ENCODE measurements around the gene KCTD14.
A peak's percentile ranks its signal among the peaks of the same experiment; 100 is the strongest.
"Not testable (repeated sequence)": the region's sequence is repeated elsewhere in the genome, so short reads cannot be mapped to it uniquely, and the experiment has no call there.

The KCTD14 gene

DNA sequence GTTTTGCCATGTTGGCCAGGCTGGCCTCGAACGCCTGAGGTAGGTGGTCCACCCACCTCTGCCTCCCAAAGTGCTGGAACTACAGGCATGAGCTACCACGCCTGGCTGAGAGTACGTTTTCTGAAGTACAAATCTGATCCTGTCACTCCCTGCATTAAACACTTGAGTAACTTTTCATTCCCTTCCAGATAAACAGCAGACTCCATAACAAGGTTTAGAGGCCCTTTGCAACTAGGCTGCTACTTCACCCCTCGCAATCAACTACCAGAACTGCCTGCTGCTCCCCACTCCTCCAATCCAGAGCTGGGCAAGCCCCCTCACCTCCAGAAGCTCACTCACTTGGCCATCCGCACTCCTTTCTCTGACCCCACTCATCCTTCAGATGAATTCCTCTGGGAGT is 1.5 kb downstream of the KCTD14 start:
- DNase-seq (ENCODE audit: low read depth), result no peak

DNA sequence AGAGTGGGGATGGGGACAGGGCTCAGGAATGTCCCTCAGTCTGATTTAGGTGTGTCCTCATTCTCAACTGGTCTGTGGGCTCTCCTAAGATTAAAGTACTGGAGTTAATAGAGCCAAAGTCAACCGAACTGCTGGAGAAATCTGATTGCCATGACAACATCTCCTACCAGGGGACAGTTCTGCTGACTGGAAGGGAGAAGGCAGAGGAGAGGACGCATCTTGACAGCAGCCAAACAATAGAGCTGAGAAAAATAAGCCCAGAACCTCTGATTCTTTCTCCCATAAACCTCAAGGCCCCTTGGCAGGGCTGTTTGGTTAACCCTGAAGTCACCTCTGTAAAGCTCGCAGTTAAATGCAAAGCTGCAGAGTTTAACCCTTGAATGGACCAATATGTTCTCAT is 2.8 kb downstream of the KCTD14 start:
- DNase-seq (ENCODE audit: low read depth), result no peak

DNA sequence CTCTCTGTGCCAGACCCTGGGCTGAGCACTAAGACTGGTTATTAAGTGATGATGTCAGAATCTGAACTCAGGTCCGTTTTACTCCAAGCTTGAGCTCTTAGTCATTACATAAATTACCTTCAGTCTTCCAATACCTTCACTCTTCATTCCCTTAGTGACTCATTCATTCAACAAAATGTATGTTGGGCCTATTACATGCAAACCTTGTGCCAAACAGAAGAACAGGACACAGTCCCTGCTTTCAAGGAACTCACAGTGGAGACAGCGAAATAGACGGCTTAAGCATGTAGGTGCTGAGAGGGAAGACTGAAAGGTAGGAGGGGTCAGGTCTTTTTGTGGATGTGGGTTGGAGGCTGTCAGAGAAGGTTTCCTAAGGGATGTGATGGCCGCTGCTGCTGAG is 3.3 kb downstream of the KCTD14 start:
- no peak for DNase-seq (ENCODE audit: low read depth)

DNA sequence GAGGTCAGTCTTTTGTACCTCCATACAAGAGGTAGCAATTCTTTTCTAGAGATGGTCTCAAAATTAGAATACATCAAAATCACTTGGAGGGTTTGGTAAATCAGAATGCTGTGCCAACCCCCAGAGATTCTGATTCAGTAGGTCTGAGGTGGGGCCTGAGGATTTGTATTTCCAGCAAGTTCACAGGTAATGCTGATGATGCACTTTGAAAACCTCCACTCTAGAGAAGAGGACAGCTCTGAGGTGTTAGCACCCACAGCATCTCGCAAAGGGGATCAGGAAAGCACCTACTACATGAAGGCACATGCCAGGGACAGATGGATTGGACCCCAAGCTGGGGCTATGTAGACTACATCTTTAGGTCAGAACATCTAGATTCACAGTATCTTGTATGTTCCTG is 7.2 kb downstream of the KCTD14 start:
- no peak for DNase-seq (ENCODE audit: low read depth)

DNA sequence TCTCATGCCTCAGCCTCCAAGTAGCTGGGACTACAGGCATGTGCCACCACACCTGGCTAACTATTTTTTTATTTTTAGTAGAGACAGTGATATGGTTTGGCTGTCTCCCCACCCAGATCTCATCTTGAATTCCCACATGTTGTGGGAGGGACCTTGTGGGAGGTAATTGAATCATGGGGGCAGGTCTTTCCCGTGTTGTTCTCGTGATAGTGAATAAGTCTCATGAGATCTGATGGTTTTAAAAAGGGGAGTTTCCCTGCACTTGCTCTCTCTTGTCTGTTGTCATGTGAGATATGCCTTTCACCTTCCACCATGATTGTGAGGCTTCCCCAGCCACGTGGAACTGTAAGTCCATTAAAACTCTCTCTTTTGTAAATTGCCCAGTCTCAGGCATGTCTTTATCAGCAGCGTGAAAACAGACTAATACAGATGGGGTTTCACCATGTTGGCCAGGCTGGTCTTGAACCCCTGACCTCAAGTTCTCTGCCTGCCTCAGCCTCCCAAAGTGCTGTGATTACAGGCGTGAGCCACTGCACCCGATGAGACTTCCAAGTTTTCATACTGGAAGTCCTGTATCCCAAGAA is 8.0 kb downstream of the KCTD14 start:
- DNase-seq (ENCODE audit: low read depth), result not testable (repeated sequence)

DNA sequence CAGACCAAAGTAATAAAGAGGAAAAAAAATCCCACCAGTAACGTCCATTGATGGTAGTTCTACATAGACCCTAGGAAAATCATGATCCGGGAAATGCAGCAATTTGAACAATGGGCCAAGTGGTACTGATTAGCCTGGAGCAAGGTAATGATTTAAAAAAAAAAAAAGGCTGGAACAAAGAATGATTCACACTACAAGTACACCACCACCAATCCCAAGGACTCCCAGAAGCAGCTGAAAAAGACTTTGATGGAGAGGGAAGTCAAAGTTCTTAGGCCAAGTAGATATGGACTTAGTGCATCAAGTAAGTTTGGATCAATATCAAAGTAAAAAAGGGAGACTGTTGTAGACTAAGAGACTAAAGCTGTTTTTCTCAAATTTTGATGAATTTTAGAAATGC is 11.8 kb downstream of the KCTD14 start:
- no peak for DNase-seq (ENCODE audit: low read depth)

DNA sequence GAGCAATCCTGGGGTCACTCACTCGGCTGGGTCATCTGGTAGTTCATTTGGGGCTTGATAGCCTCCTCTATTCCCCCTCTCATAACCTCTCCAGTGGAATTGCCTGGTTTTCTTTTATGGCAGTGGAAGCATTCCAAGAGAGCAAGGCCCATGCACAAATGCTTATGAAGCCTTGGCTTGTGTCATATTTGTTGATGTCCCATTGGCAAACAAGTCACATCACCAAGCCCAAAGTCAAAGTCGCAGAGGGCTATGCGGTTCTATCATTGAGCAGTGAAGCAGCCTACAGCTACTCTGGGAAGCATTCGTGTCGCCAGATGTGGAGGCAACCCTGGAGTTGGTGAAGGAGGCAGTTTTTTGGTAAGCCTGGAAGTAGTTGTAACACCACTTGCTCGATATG is 12.3 kb downstream of the KCTD14 start:
- DNase-seq (ENCODE audit: low read depth), result no peak

DNA sequence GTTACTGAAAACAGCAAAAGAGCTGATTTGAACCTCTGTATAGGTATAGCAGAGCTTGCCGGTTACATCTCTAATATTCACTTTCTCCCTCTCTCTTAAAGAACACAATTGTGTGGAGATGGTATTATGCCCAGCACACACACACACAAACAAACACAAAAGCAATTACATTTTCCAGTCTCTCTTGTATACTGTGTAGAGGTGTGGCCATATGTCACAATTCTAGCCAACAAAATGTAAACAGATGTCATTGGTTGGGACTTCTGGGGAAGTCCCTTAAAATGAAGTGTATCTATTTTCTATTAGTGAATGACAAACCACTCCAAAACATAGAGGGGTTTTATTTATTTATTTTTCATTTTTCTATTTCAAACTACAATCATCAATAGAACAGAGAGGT is 12.8 kb downstream of the KCTD14 start:
- no peak for DNase-seq (ENCODE audit: low read depth)

DNA sequence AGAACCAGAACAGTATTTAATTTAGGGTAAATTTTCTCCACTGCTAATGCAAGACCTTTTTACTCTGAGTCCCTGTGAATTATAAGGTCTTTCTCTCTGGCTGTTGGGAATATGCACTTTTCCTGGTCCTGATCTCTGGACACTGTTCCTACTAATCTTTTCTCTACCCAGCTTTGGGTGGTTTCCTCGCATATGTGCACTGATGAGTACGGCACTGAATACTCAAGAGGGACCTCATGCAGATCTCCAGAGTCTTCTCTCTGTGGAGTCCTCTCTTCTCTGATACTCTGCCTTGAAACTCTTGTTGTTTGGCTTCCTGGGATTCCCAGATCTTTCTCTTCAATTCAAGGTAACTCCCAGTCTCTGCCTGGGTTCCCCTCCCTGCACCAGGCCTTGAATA is 14.0 kb downstream of the KCTD14 start:
- no peak for DNase-seq (ENCODE audit: low read depth)

DNA sequence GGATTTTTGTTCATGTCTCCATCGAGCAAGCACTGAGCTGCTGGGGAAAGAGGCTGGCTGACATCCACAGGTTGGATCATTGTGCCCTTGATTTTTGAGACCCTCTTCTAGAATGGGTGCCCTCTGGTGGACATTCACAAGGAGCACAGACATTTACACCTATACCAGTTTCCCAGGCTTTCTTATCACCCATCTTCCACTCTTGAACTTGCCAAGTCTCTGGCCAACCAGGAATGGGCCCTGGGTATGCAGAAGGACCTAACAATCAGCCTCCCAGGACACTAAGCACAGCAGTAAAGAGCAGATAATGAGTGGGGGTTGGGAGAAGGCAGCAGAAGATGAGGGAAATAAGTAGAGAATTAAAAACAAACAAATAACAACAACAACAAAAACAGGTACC is 22.9 kb downstream of the KCTD14 start:
- peak; percentile 4 for DNase-seq (ENCODE audit: low read depth)

DNA sequence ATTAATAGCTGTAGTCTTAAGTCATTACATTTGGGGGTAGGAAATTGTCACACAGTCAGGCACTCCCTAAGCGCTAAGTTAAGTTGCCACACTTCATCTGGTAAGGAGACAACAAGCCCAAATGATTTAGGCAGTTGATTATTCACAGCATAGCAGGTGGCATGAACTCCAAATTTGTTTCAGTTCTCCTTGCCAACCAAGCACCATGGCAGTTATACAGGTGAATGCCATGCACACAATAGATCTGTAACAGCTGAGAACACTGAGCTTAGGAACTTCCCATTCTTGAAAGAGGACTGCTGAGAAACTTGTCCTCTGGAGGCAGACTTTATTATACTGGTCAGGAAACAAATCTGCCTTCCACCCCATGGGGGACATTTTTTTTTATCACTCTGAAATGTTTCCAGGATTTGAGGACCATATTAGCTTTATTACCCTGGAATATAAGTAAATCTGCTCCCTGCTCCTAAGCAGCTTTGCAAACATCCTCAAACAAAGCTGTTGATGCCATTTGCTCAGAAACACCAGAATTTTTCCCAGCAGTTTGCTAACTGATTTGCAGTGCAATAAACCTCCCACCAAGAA is 23.5 kb downstream of the KCTD14 start:
- no peak for DNase-seq (ENCODE audit: low read depth)

DNA sequence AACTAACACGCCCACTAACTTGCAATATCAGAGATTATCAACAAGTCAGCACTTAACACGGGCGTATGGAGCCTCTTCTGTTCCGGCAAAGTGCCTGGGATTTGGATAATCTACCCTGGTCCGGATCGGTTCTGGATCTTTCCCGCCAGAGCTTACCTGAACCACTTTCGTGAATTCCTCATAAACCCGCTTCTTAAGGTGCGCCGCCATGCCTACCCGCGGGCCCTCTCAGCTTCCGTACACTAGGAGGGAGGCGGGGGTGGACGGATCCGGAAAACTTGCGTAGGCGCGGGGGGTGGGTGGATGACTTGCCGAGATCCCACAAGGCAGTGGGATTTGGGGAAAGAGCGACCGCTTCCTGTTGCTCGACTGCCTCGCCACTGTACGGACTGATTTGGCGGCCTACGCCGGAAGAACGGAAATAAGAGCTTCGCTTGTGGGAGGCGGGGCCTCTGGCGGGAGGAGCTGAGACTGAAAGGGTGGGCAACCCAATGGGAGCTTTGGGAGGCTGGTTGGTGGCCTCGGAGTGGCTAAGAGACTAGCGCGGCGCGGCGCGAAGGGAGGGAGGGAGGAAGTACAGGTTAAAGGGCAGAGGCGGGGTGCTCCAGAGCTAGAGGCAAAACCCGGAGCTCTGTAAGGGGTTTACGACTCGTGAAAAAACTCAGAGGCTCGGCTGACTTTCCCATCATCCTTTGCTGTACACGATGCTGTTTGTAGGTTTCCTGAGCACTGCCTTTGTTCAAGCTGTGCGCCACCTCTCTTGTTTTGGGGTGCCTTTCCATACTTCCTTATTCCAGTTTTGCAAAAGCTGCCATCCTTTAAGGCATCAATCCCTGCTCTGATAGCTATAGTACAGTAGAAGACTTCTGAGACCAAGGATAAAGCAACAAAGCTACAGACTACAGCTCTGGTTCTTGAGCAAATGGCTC is 28.4 kb downstream of the KCTD14 start, which contains the start of gene INTS4:
INTS4 (minus strand) TSS at position 235 of the 929 bp plus-strand sequence; CDS start at position 210, 25 bp downstream.
- DNase-seq (ENCODE audit: low read depth), result peak; percentile 96

DNA sequence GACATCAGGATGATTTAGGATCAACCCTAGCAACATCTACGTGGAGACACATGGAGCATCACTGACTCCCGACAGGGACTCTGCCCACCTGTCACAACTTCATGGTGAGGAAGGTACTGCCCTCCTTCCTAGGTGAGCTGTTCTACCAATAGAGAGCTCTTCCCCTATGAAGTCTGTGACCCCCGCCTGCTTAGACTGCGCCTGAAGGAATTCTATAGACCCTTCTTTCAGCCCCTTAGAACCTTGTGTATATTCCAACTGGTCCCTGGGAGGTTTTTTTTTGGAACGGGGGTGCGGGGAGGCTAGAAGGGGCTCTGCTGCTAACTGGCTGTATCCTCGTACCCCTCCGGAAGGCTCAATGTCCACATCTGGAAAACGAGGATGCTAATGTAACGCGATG is 29.2 kb downstream of the KCTD14 start:
- no peak for DNase-seq (ENCODE audit: low read depth)

DNA sequence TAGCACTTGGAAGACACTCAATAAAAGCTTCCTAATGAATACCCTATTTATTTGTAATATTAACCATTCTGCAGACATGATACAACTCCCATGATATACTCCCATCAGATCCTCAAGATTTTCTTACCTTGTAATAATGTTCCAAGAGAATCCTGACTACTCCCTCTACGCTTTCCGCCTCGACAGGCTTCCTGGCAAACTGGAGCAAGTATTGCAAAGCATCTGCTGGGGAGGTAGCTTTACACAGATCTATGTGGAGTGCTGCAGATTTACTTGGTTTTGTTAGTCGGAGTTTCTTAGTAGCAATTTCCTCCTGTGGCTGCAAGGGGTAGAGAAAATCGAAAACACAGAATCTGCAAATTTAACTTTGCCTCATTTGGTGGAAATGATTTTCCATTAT is 32.1 kb downstream of the KCTD14 start:
- no peak for DNase-seq (ENCODE audit: low read depth)

DNA sequence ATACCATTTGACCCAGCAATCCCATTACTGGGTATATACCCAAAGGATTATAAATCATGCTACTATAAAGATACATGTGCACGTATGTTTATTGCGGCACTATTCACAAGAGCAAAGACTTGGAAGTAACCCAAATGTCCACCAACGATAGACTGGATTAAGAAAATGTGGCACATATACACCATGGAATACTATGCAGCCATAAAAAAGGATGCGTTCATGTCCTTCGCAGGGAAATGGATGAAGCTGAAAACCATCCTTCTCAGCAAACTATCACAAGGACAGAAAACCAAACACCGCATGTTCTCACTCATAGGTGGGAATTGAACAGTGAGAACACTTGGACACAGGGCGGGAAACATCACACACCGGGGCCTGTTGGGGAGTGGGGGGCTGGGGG is 36.6 kb downstream of the KCTD14 start:
- not testable (repeated sequence) for DNase-seq (ENCODE audit: low read depth)

DNA sequence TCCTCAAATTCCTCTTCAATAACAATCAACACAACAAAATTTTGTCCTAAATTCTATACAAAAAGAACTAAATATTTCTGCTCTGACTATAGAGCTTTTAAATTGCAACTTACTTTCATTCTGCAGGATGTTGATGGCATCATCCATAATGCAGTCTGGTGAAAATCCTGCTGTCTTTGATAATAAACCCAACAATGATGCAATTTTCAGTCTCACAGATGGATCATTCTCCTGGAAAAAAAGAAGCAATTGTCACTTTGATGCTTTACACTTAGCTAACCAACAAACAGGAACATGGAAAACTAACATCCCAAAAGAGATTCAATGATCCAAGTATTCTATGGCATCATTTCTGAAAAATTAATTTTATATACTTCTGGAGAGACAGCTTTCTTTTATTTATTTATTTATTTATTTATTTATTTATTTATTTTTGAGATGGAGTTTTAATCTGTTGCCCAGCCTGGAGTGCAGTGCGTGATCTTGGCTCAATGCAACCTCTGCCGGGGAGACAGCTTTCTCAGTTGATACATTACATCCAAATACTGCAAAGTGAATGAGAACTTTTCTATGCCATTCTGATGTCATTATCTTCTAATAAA is 41.6 kb downstream of the KCTD14 start:
- DNase-seq (ENCODE audit: low read depth), result no peak

DNA sequence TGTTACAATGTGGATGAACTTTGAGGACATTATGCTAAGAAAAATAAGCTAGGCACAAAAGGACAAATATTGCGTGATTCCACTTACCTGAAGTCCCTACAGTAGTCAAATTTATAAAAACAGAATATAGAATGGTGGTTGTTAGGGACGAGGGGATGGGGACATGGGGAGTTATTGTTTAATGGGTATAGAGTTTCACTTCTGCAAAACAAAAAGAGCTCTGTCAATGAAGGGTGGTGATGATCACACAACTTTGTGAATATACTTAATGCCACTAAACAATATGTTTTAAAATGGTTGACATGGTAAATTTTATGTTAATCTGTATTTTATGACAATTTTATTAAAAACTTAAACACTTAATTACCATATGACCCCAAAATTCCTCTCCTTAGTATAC is 54.7 kb downstream of the KCTD14 start:
- DNase-seq (ENCODE audit: low read depth), result no peak

DNA sequence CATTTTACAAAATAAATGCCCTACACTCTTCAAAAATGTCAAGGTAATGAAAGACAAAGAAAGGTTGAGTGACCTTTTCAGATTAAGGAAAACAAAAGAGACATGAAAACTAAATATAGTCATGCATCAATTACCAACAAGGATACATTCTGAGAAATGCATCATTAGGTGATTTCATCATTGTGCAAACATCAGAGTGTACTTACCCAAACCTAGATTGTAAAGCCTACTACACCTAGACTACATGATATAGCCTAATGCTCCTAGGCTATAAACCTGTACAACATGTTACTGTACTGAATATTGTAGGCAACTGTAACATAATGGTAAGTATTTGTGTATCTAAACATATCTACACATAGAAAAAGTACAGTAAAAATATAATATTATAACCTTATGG is 55.3 kb downstream of the KCTD14 start:
- DNase-seq (ENCODE audit: low read depth), result no peak

DNA sequence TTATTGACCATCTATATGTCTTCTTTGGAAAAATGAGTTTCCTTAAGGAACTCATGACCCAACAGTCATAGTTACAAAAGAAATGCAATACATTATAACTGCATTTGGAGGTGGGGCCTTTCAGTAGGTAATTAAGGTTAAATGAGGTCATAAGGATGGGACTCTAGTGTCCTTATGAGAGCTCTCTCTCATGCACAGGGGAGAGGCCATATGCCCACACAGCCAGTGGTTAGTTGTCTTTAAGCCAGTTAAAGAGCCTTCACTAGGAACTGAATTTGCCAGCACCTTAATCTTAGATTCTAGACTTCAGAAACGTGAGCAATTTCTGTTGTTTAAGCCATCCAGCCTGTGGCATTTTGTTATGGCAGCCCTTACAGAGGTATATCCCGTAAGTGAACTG is 56.0 kb downstream of the KCTD14 start:
- DNase-seq (ENCODE audit: low read depth), result no peak

DNA sequence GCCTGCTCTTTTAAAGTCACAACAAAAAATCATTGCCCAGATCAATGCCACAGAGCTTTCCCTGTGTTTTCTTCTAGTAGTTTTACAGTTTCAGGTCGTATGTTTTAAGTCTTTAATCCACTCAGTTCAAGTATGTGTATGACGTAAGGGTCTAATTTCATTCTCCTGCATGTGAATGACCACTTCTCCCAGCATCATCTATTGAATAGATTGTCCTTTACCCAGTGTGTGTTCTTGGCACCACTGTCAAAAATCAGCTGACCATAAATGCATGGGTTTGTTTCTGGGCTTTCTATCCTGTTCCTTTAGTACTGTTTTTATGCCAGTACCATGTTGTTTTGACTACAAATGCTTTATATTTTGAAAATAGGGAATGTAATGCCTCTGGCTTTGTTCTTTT is 56.7 kb downstream of the KCTD14 start:
- DNase-seq (ENCODE audit: low read depth), result no peak
